GM19239 (cell line): ENCODE measurements around the gene ADAMTSL5.
"Not testable (repeated sequence)": the region's sequence is repeated elsewhere in the genome, so short reads cannot be mapped to it uniquely, and the experiment has no call there.

Source experiments
- DNase-seq: peaks from one replicate; pipeline ENCODE4 v3.0.0; 2011; ENCODE audit warnings: low spot score; ENCODE audit not compliant: insufficient read length
- FAIRE-seq: peaks from 2 replicates; lab custom pipeline; 2011; peaks lifted over from hg19 to GRCh38; lab: Jason Lieb, UNC

ADAMTSL5 gene

GRCh38 chr19:1483131-1483978, 29.5 kb downstream of the ADAMTSL5 start:
- DNase-seq: no peak
- FAIRE-seq: no peak

- DNase-seq (no peak), FAIRE-seq (no peak)
Observed at GRCh38 chr19:1482361-1483130, 30.3 kb downstream of the ADAMTSL5 start.

GRCh38 chr19:1481893-1482360, 30.9 kb downstream of the ADAMTSL5 start:
- no peak for FAIRE-seq
- DNase-seq: no peak

GRCh38 chr19:1481224-1481892, 31.5 kb downstream of the ADAMTSL5 start:
- no peak for FAIRE-seq
- no peak for DNase-seq

- DNase-seq: peak; percentile 100
- FAIRE-seq: peak; percentile 97
Observed at GRCh38 chr19:1478934-1479707, 33.7 kb downstream of the ADAMTSL5 start, which contains the start of gene C19orf25. TSS of gene C19orf25 (minus strand) at chr19:1479215. CDS start at chr19:1478903, 312 bp downstream.

- FAIRE-seq, DNase-seq: not testable (repeated sequence)
Observed at GRCh38 chr19:1477056-1477455, 35.8 kb downstream of the ADAMTSL5 start.

GRCh38 chr19:1475751-1476437, 36.9 kb downstream of the ADAMTSL5 start:
- DNase-seq (no peak), FAIRE-seq (no peak)

- FAIRE-seq: no peak
- DNase-seq: no peak
Observed at GRCh38 chr19:1474765-1475351, 38.0 kb downstream of the ADAMTSL5 start.

GRCh38 chr19:1474011-1474764, 38.6 kb downstream of the ADAMTSL5 start:
- DNase-seq (no peak), FAIRE-seq (no peak)

- DNase-seq (no peak), FAIRE-seq (no peak)
Observed at GRCh38 chr19:1473085-1473851, 39.6 kb downstream of the ADAMTSL5 start.

GRCh38 chr19:1472231-1473084, 40.4 kb downstream of the ADAMTSL5 start:
- DNase-seq: no peak

GRCh38 chr19:1471515-1472160, 41.2 kb downstream of the ADAMTSL5 start:
- FAIRE-seq (no peak), DNase-seq (no peak)

More at GRCh38 chr19:1472231-1473084, 40.4 kb downstream of the ADAMTSL5 start:
- no peak for FAIRE-seq

- no peak for DNase-seq
- no peak for FAIRE-seq
Observed at GRCh38 chr19:1471010-1471514, 41.8 kb downstream of the ADAMTSL5 start.

GRCh38 chr19:1470305-1471009, 42.4 kb downstream of the ADAMTSL5 start:
- DNase-seq: peak; percentile 87

GRCh38 chr19:1470055-1470304, 42.8 kb downstream of the ADAMTSL5 start:
- no peak for FAIRE-seq
- no peak for DNase-seq

More at GRCh38 chr19:1470305-1471009, 42.4 kb downstream of the ADAMTSL5 start:
- no peak for FAIRE-seq
